GM12878 (cell line): ENCODE measurements around the gene MXD4. TPM values are rescaled to one million over a fixed set of nuclear protein-coding genes. Genes with fewer than 3 reads are reported as not detected.
A peak's percentile ranks its signal among the peaks of the same experiment; 100 is the strongest.

Source experiments
- ATAC-seq: fragments of 200-7000 bp; cut with Tn5 transposase; 3 replicates; pipeline ENCODE4 v1.9.1; 2020; ENCODE audit warnings: mild to moderate bottlenecking, moderate library complexity
- BruUV-seq: library from RNA; stranded (reverse); fragments of 400-500 nt; replicated peaks from 2 replicates; lab custom pipeline; 2021; lab: Mats Ljungman, UMichigan
- CTCF ChIA-PET: fragments of 300-600 bp; sonication (Branson Sonifier 250); formaldehyde crosslinking; extraction: SDS; loops from one replicate; lab custom pipeline; 2021; ENCODE audit warnings: inconsistent platforms; lab: Yijun Ruan, JAX
- POLR2A ChIA-PET: fragments of 350-600 bp; formaldehyde crosslinking; extraction: SDS; loops from one replicate; lab custom pipeline; 2021; ENCODE audit warnings: inconsistent platforms; lab: Charles Lee
- RAD21 ChIA-PET: fragments of 300-600 bp; sonication (Branson Sonifier 250); formaldehyde crosslinking; loops from one replicate; lab custom pipeline; 2023; ENCODE audit warnings: antibody characterized with exemption; ENCODE audit not compliant: unreplicated experiment; lab: Charles Lee
- SMC1A ChIA-PET: fragments of 300-600 bp; sonication (Branson Sonifier 250); formaldehyde crosslinking; loops from one replicate; lab custom pipeline; 2023; ENCODE audit not compliant: unreplicated experiment, uncharacterized antibody; lab: Charles Lee
- DNase-seq: peaks from one replicate; pipeline ENCODE4 v3.0.0-alpha.2; 2011; ENCODE audit warnings: low read depth, low spot score
- FAIRE-seq: peaks from 3 replicates; lab custom pipeline; 2011; peaks lifted over from hg19 to GRCh38; lab: Jason Lieb, UNC
- H2AFZ ChIP-seq: 2 replicates; pipeline ENCODE4 v1.6.0; 2011; ENCODE audit warnings: low read depth, low read length, control low read depth; ENCODE audit not compliant: control insufficient read depth
- H3K27ac ChIP-seq: 2 replicates; pipeline ENCODE4 v1.5.1; 2011; ENCODE audit warnings: control low read depth; ENCODE audit not compliant: control insufficient read depth, insufficient read depth
- H3K27me3 ChIP-seq, 2 experiments: replicated peaks in 1 of 2; 2 replicates each; pipeline versions ENCODE4 v1.6.0 to v1.6.1; 2011; ENCODE audit warnings: low read length in 1 of 2; ENCODE audit not compliant: control insufficient read depth in 2 of 2, insufficient read depth in 2 of 2
- H3K36me3 ChIP-seq, 2 experiments: 2 replicates each; pipeline ENCODE4 v1.5.1; 2011; ENCODE audit warnings: low read length in 1 of 2; ENCODE audit not compliant: control insufficient read depth in 2 of 2, insufficient read depth in 2 of 2
- H3K4me1 ChIP-seq: 2 replicates; pipeline ENCODE4 v1.6.1; 2011; ENCODE audit warnings: mild to moderate bottlenecking, low read length, moderate library complexity, mixed read lengths; ENCODE audit not compliant: control insufficient read depth, insufficient read depth
- H3K4me2 ChIP-seq: 2 replicates; pipeline ENCODE4 v1.6.0; 2011; ENCODE audit warnings: control low read depth; ENCODE audit not compliant: control insufficient read depth, insufficient read depth
- H3K4me3 ChIP-seq: fragments of 200-600 bp; sonication (generic); 2 replicates; pipeline ENCODE4 v1.5.1; 2016
- H3K79me2 ChIP-seq: 2 replicates; pipeline ENCODE4 v1.6.0; 2011; ENCODE audit warnings: low read length; ENCODE audit not compliant: control insufficient read depth, insufficient read depth
- H3K9ac ChIP-seq: 2 replicates; pipeline ENCODE4 v1.8.0; 2011; ENCODE audit warnings: low read length, control low read depth, mixed read lengths; ENCODE audit not compliant: control insufficient read depth, insufficient read depth
- H3K9me3 ChIP-seq: replicated peaks from 3 replicates; pipeline ENCODE4 v1.5.1; 2011; ENCODE audit warnings: mild to moderate bottlenecking, low read length; ENCODE audit not compliant: control insufficient read depth, insufficient read depth
- H4K20me1 ChIP-seq: 2 replicates; pipeline ENCODE4 v1.6.0; 2011; ENCODE audit not compliant: control insufficient read depth, insufficient read depth
- BHLHE40 ChIP-seq, 2 experiments: fragments of 450-650 bp in 1 of 2; IDR thresholded peaks; 2 replicates each; pipeline ENCODE4 v1.6.1; 2011 to 2017; ENCODE audit warnings: low read depth in 2 of 2, borderline replicate concordance in 1 of 2, improper control_type of control experiment in 1 of 2, low read length in 1 of 2, mild to moderate bottlenecking in 1 of 2
- EED ChIP-seq: sonication (generic); IDR thresholded peaks from 2 replicates; pipeline ENCODE4 v1.6.1; 2016; ENCODE audit warnings: antibody characterized with exemption, low read depth
- FOXM1 ChIP-seq: IDR thresholded peaks from 2 replicates; pipeline ENCODE4 v1.6.1; 2012; ENCODE audit warnings: low read depth, mild to moderate bottlenecking, inconsistent platforms, low read length, moderate library complexity
- JUND ChIP-seq: IDR thresholded peaks from 2 replicates; pipeline ENCODE4 v1.6.1; 2012; ENCODE audit warnings: low read depth, mild to moderate bottlenecking, low read length, improper control_type of control experiment, moderate library complexity
- KLF5 ChIP-seq: fragments of 450-650 bp; IDR thresholded peaks from 2 replicates; pipeline ENCODE4 v1.6.1; 2014; ENCODE audit warnings: mild to moderate bottlenecking; ENCODE audit not compliant: partially characterized antibody
- NFYB ChIP-seq: IDR thresholded peaks from 2 replicates; pipeline ENCODE4 v1.6.1; 2011; ENCODE audit warnings: low read depth, mild to moderate bottlenecking, low read length, improper control_type of control experiment, moderate library complexity; ENCODE audit not compliant: insufficient read depth
- NR2C1 ChIP-seq: fragments of 450-650 bp; IDR thresholded peaks from 2 replicates; pipeline ENCODE4 v1.6.1; 2017; ENCODE audit warnings: antibody characterized with exemption, mild to moderate bottlenecking, moderate library complexity
- RELA ChIP-seq: fragments of 450-650 bp; IDR thresholded peaks from 2 replicates; pipeline ENCODE4 v1.8.0; 2014; ENCODE audit warnings: borderline replicate concordance; ENCODE audit not compliant: partially characterized antibody
- STAT1 ChIP-seq: fragments of 450-650 bp; conservative IDR thresholded peaks from 2 replicates; pipeline ENCODE4 v1.6.1; 2014; ENCODE audit warnings: antibody characterized with exemption, mild to moderate bottlenecking
- TCF12 ChIP-seq: IDR thresholded peaks from 2 replicates; pipeline ENCODE4 v1.6.1; 2011; ENCODE audit warnings: low read depth, mild to moderate bottlenecking, low read length
- WGBS: methylation state at CpG from one replicate; pipeline ENCODE4 v1.1.6; 2016; ENCODE audit warnings: low lambda C conversion rate; ENCODE audit not compliant: insufficient replicate concordance, insufficient coverage; ENCODE audit errors: missing lambda C conversion rate; 5-methylcytosine and 5-hydroxymethylcytosine counted together
- in situ Hi-C: fragments of 300-500 bp; cut with MboI; formaldehyde crosslinking; loops from 9 replicates; pipeline ENCODE4 v1.14.3; 2018; ENCODE audit warnings: mixed read lengths
- intact Hi-C: fragments of 100-400 bp; cut with micrococcal nuclease; formaldehyde crosslinking; loops from one replicate; pipeline ENCODE4 v1.14.2; 2022; ENCODE audit not compliant: unreplicated experiment
- polyA plus RNA-seq, 11 experiments: library from polyadenylated mRNA; depleted of rRNA in 4 of 11; unstranded in 6 of 11; stranded (reverse) in 5 of 11; fragments of >200 nt; fragmentation: Nextera tagmentation in 4 of 11; fragmentation: Illumina TruSeq in 1 of 11; extraction: Ambion mirVana in 4 of 11; extraction: Trizol in 1 of 11; gene quantifications; 1 replicate in 1 of 11; 2 replicates in 10 of 11; pipeline versions ENCODE4 v1.2.1 to v1.2.3, GENCODE V29; 2011 to 2016; ENCODE audit warnings: inconsistent platforms in 2 of 11, missing spikeins in 2 of 11, low read depth in 1 of 11
- total RNA-seq, 4 experiments: library from RNA; depleted of rRNA in 3 of 4; stranded (reverse); fragments of >200 nt in 3 of 4; fragmentation: Illumina TruSeq in 1 of 4; extraction: Trizol in 1 of 4; gene quantifications; 2 replicates each; pipeline versions ENCODE4 v1.2.1 to v1.2.3, GENCODE V29; 2013 to 2021
- TF ChIP-seq, protein P1 (sequence below): fragments of 450-650 bp; IDR thresholded peaks from 2 replicates; pipeline ENCODE4 v1.6.1; 2018; ENCODE audit warnings: borderline replicate concordance, mild to moderate bottlenecking; ENCODE audit not compliant: partially characterized antibody
- TF ChIP-seq, protein P2 (sequence below): IDR thresholded peaks from 2 replicates; pipeline ENCODE4 v1.6.1; 2012; ENCODE audit warnings: improper control_type of control experiment, low read depth, low read length; ENCODE audit not compliant: insufficient replicate concordance
- TF ChIP-seq, protein P3 (sequence below): fragments of 450-650 bp; IDR thresholded peaks from 2 replicates; pipeline ENCODE4 v1.6.1; 2017; ENCODE audit warnings: mild to moderate bottlenecking

Gene MXD4
- total and polyA plus RNA-seq, 10 of the 15 experiments (the other 5 are each of a cell fraction or from before 2014, with no cell fraction given): 0.21 to 25.6 (median 5.2) TPM

DNA sequence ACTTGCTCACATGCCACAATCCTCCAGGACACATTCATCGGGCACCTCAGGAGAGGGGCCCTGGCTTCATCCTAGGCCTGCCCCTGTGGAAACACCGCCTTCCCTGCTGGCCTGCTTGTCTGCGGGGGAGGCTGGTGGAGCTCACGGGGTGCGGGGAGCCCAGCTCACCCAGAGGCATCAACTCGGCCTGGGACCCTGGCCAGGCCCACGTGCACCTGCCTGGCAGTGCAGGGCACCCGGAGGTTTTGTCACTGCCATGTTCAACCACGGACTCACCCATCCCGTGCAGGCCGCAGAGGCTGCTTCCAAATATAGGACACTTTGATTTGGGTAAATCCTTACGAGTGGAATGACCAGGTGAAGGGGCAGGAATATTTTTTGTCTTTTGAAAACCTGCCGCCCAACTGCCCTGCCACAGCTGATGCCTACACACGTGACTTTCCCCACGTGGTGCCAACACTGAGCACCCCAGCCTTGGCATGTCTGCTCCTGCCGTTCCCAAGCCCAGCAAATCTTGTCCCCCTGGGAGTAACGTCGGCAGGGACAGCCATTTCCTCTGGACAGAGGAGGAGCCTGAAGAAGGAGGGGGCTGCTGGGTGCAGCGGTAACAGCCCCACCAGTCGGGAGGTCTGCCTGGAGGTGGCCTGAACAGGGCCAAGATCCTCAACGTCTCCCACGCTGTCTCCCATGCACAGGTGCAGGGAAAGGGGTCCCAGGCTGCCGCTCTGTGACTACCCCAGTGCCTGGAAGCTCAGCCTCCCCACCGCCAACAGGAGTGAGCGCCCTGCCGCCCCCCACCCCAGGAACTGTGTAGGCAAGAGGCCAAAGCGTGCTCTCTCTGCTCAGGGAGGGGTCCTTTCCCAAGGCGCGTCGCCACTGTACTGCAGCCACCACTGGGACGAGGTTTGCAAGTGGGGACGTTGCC lies 8.5 kb downstream of the MXD4 start:
- no peaks in the 10 kb centered on the region for H4K20me1 ChIP-seq
- DNase-seq: no peak
- H2AFZ ChIP-seq: no peak overlapping the region
- TSS peak; percentile 35 for BruUV-seq
- ChIA-PET SMC1A (no interaction called here), POLR2A (no interaction called here), RAD21 (no interaction called here), CTCF (no interaction called here)
- H3K27me3 ChIP-seq: no peaks in the 10 kb centered on the region
- in situ Hi-C loops (no loop called here), intact Hi-C loops (no loop called here)
- H3K9ac ChIP-seq: no peak overlapping the region
- H3K27ac ChIP-seq: no peak overlapping the region
- H3K79me2 ChIP-seq: no peaks in the 10 kb centered on the region; the same call in 1 of the 2 replicates
- no peak for FAIRE-seq
- H3K36me3 ChIP-seq: peaks cover 0 to 4% of the 10 kb centered on the region in 2 experiments; a peak in 2 of 4 replicates
- no peak overlapping the region for H3K4me2 ChIP-seq
- H3K4me1 ChIP-seq: no peaks in the 10 kb centered on the region
- ATAC-seq: no peak
- WGBS: 72% methylated on average over 32 of the region's 32 CpGs
- no peaks in the 10 kb centered on the region for H3K9me3 ChIP-seq
- no peak overlapping the region for H3K4me3 ChIP-seq
- TF ChIP-seq, protein P1, sequence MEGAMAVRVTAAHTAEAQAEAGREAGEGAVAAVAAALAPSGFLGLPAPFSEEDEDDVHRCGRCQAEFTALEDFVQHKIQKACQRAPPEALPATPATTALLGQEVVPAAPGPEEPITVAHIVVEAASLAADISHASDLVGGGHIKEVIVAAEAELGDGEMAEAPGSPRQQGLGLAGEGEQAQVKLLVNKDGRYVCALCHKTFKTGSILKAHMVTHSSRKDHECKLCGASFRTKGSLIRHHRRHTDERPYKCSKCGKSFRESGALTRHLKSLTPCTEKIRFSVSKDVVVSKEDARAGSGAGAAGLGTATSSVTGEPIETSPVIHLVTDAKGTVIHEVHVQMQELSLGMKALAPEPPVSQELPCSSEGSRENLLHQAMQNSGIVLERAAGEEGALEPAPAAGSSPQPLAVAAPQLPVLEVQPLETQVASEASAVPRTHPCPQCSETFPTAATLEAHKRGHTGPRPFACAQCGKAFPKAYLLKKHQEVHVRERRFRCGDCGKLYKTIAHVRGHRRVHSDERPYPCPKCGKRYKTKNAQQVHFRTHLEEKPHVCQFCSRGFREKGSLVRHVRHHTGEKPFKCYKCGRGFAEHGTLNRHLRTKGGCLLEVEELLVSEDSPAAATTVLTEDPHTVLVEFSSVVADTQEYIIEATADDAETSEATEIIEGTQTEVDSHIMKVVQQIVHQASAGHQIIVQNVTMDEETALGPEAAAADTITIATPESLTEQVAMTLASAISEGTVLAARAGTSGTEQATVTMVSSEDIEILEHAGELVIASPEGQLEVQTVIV: no peak
- TF ChIP-seq STAT1 (no peak), BHLHE40 (IDR thresholded peaks at IDR 0.05; ENCODE audit: borderline replicate concordance in 1 of 2, low read depth in 2 of 2, low read length in 1 of 2) (no peak), RELA (no peak), FOXM1 (no peak), NFYB (no peak), NR2C1 (no peak), KLF5 (no peak), JUND (no peak), EED (no peak), TCF12 (no peak)
- TF ChIP-seq, protein P2, sequence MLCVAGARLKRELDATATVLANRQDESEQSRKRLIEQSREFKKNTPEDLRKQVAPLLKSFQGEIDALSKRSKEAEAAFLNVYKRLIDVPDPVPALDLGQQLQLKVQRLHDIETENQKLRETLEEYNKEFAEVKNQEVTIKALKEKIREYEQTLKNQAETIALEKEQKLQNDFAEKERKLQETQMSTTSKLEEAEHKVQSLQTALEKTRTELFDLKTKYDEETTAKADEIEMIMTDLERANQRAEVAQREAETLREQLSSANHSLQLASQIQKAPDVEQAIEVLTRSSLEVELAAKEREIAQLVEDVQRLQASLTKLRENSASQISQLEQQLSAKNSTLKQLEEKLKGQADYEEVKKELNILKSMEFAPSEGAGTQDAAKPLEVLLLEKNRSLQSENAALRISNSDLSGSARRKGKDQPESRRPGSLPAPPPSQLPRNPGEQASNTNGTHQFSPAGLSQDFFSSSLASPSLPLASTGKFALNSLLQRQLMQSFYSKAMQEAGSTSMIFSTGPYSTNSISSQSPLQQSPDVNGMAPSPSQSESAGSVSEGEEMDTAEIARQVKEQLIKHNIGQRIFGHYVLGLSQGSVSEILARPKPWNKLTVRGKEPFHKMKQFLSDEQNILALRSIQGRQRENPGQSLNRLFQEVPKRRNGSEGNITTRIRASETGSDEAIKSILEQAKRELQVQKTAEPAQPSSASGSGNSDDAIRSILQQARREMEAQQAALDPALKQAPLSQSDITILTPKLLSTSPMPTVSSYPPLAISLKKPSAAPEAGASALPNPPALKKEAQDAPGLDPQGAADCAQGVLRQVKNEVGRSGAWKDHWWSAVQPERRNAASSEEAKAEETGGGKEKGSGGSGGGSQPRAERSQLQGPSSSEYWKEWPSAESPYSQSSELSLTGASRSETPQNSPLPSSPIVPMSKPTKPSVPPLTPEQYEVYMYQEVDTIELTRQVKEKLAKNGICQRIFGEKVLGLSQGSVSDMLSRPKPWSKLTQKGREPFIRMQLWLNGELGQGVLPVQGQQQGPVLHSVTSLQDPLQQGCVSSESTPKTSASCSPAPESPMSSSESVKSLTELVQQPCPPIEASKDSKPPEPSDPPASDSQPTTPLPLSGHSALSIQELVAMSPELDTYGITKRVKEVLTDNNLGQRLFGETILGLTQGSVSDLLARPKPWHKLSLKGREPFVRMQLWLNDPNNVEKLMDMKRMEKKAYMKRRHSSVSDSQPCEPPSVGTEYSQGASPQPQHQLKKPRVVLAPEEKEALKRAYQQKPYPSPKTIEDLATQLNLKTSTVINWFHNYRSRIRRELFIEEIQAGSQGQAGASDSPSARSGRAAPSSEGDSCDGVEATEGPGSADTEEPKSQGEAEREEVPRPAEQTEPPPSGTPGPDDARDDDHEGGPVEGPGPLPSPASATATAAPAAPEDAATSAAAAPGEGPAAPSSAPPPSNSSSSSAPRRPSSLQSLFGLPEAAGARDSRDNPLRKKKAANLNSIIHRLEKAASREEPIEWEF: no peak
- TF ChIP-seq, protein P3, sequence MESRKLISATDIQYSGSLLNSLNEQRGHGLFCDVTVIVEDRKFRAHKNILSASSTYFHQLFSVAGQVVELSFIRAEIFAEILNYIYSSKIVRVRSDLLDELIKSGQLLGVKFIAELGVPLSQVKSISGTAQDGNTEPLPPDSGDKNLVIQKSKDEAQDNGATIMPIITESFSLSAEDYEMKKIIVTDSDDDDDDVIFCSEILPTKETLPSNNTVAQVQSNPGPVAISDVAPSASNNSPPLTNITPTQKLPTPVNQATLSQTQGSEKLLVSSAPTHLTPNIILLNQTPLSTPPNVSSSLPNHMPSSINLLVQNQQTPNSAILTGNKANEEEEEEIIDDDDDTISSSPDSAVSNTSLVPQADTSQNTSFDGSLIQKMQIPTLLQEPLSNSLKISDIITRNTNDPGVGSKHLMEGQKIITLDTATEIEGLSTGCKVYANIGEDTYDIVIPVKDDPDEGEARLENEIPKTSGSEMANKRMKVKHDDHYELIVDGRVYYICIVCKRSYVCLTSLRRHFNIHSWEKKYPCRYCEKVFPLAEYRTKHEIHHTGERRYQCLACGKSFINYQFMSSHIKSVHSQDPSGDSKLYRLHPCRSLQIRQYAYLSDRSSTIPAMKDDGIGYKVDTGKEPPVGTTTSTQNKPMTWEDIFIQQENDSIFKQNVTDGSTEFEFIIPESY: no peak
